CD8-positive, alpha-beta memory T cell (primary cell): ENCODE results near the gene TMEM123. TPM values are rescaled to one million over a fixed set of nuclear protein-coding genes. Genes with fewer than 3 reads are reported as not detected.

Experiments
- CTCF ChIA-PET: fragments of 350-600 bp; sonication (Branson Sonifier 250); formaldehyde crosslinking; loops from one replicate; lab custom pipeline; 2021; ENCODE audit warnings: antibody characterized with exemption; lab: Charles Lee
- POLR2A ChIA-PET: fragments of 350-600 bp; sonication (Branson Sonifier 250); formaldehyde crosslinking; loops from one replicate; lab custom pipeline; 2021; ENCODE audit warnings: antibody characterized with exemption; lab: Charles Lee
- DNase-seq, 5 donors: peaks; one replicate each; pipeline versions ENCODE4 v3.0.0 to v3.0.0-alpha.2; 2020 to 2022; ENCODE audit warnings: mixed read lengths in 1 of 5
- H3K27ac ChIP-seq: one replicate; pipeline ENCODE4 v1.7.0; 2013; ENCODE audit warnings: low read depth, mild to moderate bottlenecking, low read length, moderate library complexity
- H3K27me3 ChIP-seq: 2 replicates; pipeline ENCODE4 v1.7.0; 2013; ENCODE audit warnings: low read length, mild to moderate bottlenecking; ENCODE audit not compliant: insufficient read depth, poor library complexity, severe bottlenecking
- H3K36me3 ChIP-seq: 2 replicates; pipeline ENCODE4 v1.7.0; 2013; ENCODE audit warnings: mild to moderate bottlenecking, low read length, moderate library complexity; ENCODE audit not compliant: insufficient read depth
- H3K4me1 ChIP-seq: 2 replicates; pipeline ENCODE4 v1.7.0; 2013; ENCODE audit warnings: mild to moderate bottlenecking, low read length, moderate library complexity; ENCODE audit not compliant: insufficient read depth
- H3K4me3 ChIP-seq: 2 replicates; pipeline ENCODE4 v1.7.0; 2013; ENCODE audit warnings: mild to moderate bottlenecking, low read length
- H3K9me3 ChIP-seq: 2 replicates; pipeline ENCODE4 v1.7.0; 2013; ENCODE audit warnings: mild to moderate bottlenecking, low read length
- H3K27ac Mint-ChIP-seq, 8 donors: one replicate each; pipeline ENCODE4 v1.8.0; 2020 to 2021; ENCODE audit warnings: mixed read lengths in 8 of 8, mild to moderate bottlenecking in 6 of 8, inconsistent platforms in 3 of 8, moderate library complexity in 3 of 8
- H3K27me3 Mint-ChIP-seq, 2 donors: one replicate each; pipeline ENCODE4 v1.8.0; 2020 to 2021; ENCODE audit warnings: mixed read lengths in 2 of 2, mild to moderate bottlenecking in 1 of 2, moderate library complexity in 1 of 2
- H3K36me3 Mint-ChIP-seq, 3 donors: one replicate each; pipeline ENCODE4 v1.8.0; 2020 to 2021; ENCODE audit warnings: mixed read lengths in 3 of 3, inconsistent platforms in 1 of 3, mild to moderate bottlenecking in 1 of 3
- H3K4me1 Mint-ChIP-seq, 3 donors: one replicate each; pipeline ENCODE4 v1.8.0; 2020 to 2021; ENCODE audit warnings: mixed read lengths in 3 of 3, inconsistent platforms in 1 of 3, mild to moderate bottlenecking in 1 of 3
- H3K4me3 Mint-ChIP-seq, 7 donors: one replicate each; pipeline ENCODE4 v1.8.0; 2020 to 2021; ENCODE audit warnings: mixed read lengths in 7 of 7, mild to moderate bottlenecking in 6 of 7, moderate library complexity in 4 of 7, inconsistent platforms in 2 of 7
- H3K9me3 Mint-ChIP-seq, 5 donors: one replicate each; pipeline ENCODE4 v1.8.0; 2020 to 2022; ENCODE audit warnings: mixed read lengths in 5 of 5, mild to moderate bottlenecking in 3 of 5, moderate library complexity in 2 of 5, inconsistent platforms in 1 of 5
- polyA plus RNA-seq: library from polyadenylated mRNA; unstranded; fragments of 300-500 nt; fragmentation: Illumina TruSeq; gene quantifications from one replicate; pipeline ENCODE4 v1.2.3, GENCODE V29; 2021
- total RNA-seq, 2 experiments: library from RNA; stranded (reverse); gene quantifications; one replicate each; pipeline ENCODE4 v1.2.3, GENCODE V29; 2021

Gene TMEM123
- total and polyA plus RNA-seq, 3 experiments from 2014 or later, result 257 to 491 (median 259) TPM

DNA sequence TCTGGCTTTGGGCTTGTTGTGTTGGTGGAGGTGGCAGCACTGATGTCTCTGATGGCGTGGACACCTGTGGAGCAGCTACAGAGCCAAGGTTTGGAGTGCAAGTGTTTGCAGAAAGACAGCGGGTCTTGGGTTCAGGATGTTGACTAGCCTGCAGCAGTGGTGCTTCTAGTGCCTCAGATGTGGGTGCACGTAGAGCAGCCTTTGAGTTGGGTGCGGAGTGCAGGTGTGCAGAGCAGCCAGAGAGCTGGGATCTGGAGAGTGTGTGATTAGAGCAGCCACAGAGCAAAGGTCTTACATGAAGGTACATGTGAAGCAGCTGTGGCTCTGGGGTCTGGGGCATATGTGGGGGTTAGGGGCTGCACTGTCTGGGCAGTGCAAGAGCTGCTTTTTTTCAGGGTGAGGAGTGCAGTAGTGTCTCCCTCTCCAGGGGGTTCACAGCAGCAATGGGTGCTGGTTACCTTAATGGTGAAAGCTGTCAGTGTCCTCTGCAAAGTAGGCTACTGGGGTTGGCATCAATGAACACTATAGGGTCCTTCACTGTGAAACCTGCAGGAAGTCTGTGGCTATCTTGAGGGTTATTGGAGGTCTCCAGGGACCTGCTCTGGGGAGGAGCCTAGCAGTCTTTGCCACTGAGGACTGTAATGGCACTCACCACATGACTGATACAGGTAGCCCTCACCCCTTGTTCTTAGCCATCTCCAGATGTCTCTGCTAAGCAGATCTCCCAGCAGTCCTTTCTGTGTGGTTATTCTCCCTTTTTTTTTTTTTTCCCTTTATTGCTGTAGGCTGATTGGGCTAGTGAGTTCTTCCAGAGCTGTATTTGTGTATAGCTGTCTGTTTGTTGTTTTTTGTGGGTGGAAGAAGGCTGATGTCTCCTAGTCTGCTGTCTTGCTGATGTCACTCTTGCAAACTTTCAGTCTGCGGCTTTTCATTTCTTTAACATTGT is 91.2 kb downstream of the TMEM123 start:
- H3K4me3 ChIP-seq, result peak overlapping the region; percentile 13
- peaks cover 30% of the 10 kb centered on the region for H3K4me1 ChIP-seq
- POLR2A ChIA-PET, result no interaction called here
- CTCF ChIA-PET, result interaction anchor here (1.1 to 2.3 kb wide), 5 partner anchors 13 to 90 kb away, joined by 4 to 16 read pairs (median 5); no protein-coding TSS in a partner anchor
- H3K27ac Mint-ChIP-seq, result peak overlapping the region; percentile 58 to 94 (median 89)
- no peak overlapping the region for H3K27ac ChIP-seq
- peaks cover 25% of the 10 kb centered on the region for H3K36me3 ChIP-seq
- peaks cover 17 to 74% (median 28%) of the 10 kb centered on the region in 3 donors for H3K36me3 Mint-ChIP-seq
- peaks cover 0 to 7% (median 0%) of the 10 kb centered on the region in 5 donors for H3K9me3 Mint-ChIP-seq
- DNase-seq, result peak in 3 of 5 donors; percentile 53 to 84 (median 57)
- peak overlapping the region; percentile 39 to 76 (median 66) for H3K4me3 Mint-ChIP-seq
- no peaks in the 10 kb centered on the region for H3K9me3 ChIP-seq
- H3K27me3 Mint-ChIP-seq, result peaks cover 0 to 1% of the 10 kb centered on the region in 2 donors
- peaks cover 40 to 58% (median 54%) of the 10 kb centered on the region in 3 donors for H3K4me1 Mint-ChIP-seq
- H3K27me3 ChIP-seq, result no peaks in the 10 kb centered on the region

DNA sequence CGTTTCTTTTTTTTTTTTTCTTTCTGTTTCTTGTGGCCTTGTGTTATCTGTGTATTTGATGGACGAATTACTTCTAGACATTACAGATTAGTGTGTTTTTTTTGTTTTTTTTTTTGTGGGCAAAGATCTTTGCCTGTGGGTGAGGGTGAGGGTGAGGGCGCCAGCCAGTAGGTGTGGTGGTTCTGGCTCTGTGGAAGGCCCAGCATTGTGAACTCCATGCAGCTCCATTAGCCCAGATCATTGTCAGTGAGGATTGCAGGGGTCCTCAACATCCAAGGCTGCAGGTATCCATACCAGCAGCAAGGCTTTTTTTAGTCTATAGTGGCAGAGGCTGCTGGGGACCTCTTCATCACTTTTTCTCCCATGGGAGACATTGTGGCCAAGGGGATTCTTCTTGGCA is 91.9 kb downstream of the TMEM123 start:
- peaks cover 21 to 73% (median 24%) of the 10 kb centered on the region in 3 donors for H3K36me3 Mint-ChIP-seq
- H3K9me3 Mint-ChIP-seq, result peaks cover 0 to 7% (median 0%) of the 10 kb centered on the region in 5 donors
- H3K4me1 ChIP-seq, result peaks cover 30% of the 10 kb centered on the region
- H3K4me3 Mint-ChIP-seq, result peak overlapping the region; percentile 9 to 76 (median 66)
- no peaks in the 10 kb centered on the region for H3K9me3 ChIP-seq
- peak overlapping the region; percentile 13 for H3K4me3 ChIP-seq
- H3K36me3 ChIP-seq, result peaks cover 25% of the 10 kb centered on the region
- H3K27me3 Mint-ChIP-seq, result peaks cover 0 to 1% of the 10 kb centered on the region in 2 donors
- ChIA-PET CTCF (interaction anchor here (1.2 to 2.3 kb wide), 6 partner anchors 13 to 72 kb away, joined by 3 to 16 read pairs (median 4); no protein-coding TSS in a partner anchor), POLR2A (no interaction called here)
- peaks cover 41 to 62% (median 57%) of the 10 kb centered on the region in 3 donors for H3K4me1 Mint-ChIP-seq
- no peaks in the 10 kb centered on the region for H3K27me3 ChIP-seq
- peak overlapping the region; percentile 58 to 94 (median 89) for H3K27ac Mint-ChIP-seq
- H3K27ac ChIP-seq, result no peak overlapping the region
- DNase-seq, result peak in 2 of 5 donors; percentile 39 to 63

GRCh38 chr11:102359372-102359771 is 93.2 kb downstream of the TMEM123 start:
- peaks cover 21 to 70% (median 27%) of the 10 kb centered on the region in 3 donors for H3K36me3 Mint-ChIP-seq
- no peak for DNase-seq
- H3K27ac Mint-ChIP-seq, result peak overlapping the region in 2 of 8 donors; percentile 25 to 86
- Histone ChIP-seq H3K4me3 (no peak overlapping the region), H3K36me3 (peaks cover 13% of the 10 kb centered on the region), H3K9me3 (no peaks in the 10 kb centered on the region), H3K4me1 (peaks cover 30% of the 10 kb centered on the region), H3K27ac (no peak overlapping the region), H3K27me3 (no peaks in the 10 kb centered on the region)
- CTCF ChIA-PET, result interaction anchor here (1.1 to 1.9 kb wide), 3 partner anchors 17 to 34 kb away, joined by 3 to 4 read pairs (median 4); no protein-coding TSS in a partner anchor
- H3K27me3 Mint-ChIP-seq, result peaks cover 0 to 1% of the 10 kb centered on the region in 2 donors
- POLR2A ChIA-PET, result no interaction called here
- no peak overlapping the region for H3K4me3 Mint-ChIP-seq
- peaks cover 47 to 75% (median 67%) of the 10 kb centered on the region in 3 donors for H3K4me1 Mint-ChIP-seq
- H3K9me3 Mint-ChIP-seq, result peaks cover 0 to 7% (median 0%) of the 10 kb centered on the region in 5 donors

DNA sequence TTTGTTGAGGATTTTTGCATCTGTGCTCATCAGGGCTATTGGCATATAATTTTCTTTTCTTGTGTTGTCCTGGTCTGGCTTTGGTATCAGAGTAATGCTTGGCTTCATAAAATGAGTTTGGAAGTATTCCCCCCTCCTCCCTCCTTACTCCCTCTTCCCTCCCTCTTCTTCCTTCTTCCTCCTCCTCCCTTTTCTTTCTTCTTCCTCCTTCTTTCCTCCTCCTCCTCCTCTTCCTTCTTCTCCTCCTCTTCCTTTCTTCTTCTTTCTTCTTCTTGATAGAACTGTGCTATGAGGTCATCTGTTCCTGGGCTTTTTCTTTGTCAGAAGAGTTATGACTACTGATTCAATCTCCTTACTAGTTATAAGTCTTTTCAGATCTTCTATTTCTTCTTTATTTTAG is 95.4 kb downstream of the TMEM123 start:
- Mint-ChIP-seq H3K27ac (peak overlapping the region in 4 of 8 donors; percentile 1 to 43 (median 28)), H3K9me3 (peaks cover 0 to 7% (median 0%) of the 10 kb centered on the region in 5 donors), H3K4me1 (peaks cover 43 to 76% (median 72%) of the 10 kb centered on the region in 3 donors), H3K36me3 (peaks cover 22 to 67% (median 27%) of the 10 kb centered on the region in 3 donors), H3K27me3 (peaks cover 0 to 1% of the 10 kb centered on the region in 2 donors), H3K4me3 (no peak overlapping the region)
- Histone ChIP-seq H3K27ac (no peak overlapping the region), H3K4me3 (no peak overlapping the region), H3K4me1 (peaks cover 22% of the 10 kb centered on the region), H3K27me3 (no peaks in the 10 kb centered on the region), H3K36me3 (no peaks in the 10 kb centered on the region), H3K9me3 (no peaks in the 10 kb centered on the region)
- ChIA-PET POLR2A (no interaction called here), CTCF (interaction anchor here (1.8 kb wide), 1 partner anchor 10 kb away, joined by 7 read pairs; no protein-coding TSS in a partner anchor)
- no peak for DNase-seq

DNA sequence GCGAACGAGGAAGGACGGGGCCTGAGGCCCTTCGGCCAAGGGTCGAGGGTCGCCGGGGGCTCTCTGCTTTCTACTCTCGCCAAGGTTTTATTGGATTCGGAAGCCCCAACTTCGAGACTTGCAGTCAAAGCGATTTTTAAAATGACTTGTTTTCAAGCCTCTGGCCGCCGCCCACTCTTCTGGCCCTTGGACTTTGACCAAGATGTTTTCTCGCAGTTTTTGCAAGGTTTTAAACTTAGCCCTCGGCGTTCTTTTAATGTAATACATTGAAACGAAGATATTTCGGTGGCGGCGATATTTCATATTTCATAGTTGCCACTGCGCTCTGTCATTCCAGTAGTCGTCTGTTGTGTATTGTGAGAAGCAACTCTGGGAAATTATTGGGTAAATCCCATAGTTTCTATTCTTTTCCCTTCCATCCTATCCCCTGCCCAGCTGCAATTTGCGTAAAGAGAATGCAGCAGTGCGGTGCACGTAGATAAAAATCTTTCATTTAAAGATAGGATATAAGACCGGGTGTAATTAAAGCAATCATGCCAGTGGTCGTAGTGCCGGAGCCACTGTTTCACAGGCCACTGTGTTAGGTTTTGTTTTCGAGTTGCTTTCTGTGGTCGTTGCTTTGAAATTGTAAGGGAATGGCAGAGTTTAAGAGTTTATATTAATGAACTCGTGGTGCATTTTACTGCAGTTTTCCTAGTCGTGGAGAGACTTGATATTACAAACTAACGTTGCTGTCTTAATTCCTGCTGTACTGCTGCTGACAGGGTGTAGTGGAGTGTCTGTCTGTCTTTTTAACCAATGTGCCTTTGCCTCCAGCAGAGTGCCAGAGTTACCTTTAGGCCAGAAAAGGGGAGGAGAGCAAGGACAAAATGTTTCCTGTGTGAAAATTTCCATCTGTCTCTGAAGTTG is 104.8 kb downstream of the TMEM123 start:
- Mint-ChIP-seq H3K4me1 (peaks cover 33 to 57% (median 49%) of the 10 kb centered on the region in 3 donors), H3K27me3 (peaks cover 0 to 3% of the 10 kb centered on the region in 2 donors), H3K36me3 (peaks cover 5 to 42% (median 11%) of the 10 kb centered on the region in 3 donors), H3K27ac (peak overlapping the region; percentile 99 to 100 (median 100)), H3K9me3 (no peaks in the 10 kb centered on the region), H3K4me3 (peak overlapping the region; percentile 98 to 99 (median 98))
- peak overlapping the region; percentile 77 for H3K4me3 ChIP-seq
- no peaks in the 10 kb centered on the region for H3K9me3 ChIP-seq
- CTCF ChIA-PET, result interaction anchor here (1.1 to 1.5 kb wide), 4 partner anchors 13 to 148 kb away, joined by 3 to 5 read pairs (median 4); no protein-coding TSS in a partner anchor
- POLR2A ChIA-PET, result interaction anchor here (0.6 to 1.1 kb wide), 2 partner anchors 9 to 104 kb away, joined by 5 read pairs; no protein-coding TSS in a partner anchor
- H3K27me3 ChIP-seq, result no peaks in the 10 kb centered on the region
- peak in 3 of 5 donors; percentile 12 to 43 (median 29) for DNase-seq
- H3K27ac ChIP-seq, result peak overlapping the region; percentile 93
- no peaks in the 10 kb centered on the region for H3K36me3 ChIP-seq
- peaks cover 22% of the 10 kb centered on the region for H3K4me1 ChIP-seq

- ChIA-PET CTCF (interaction anchor here (1.2 to 1.8 kb wide), 2 partner anchors 149 to 266 kb away, joined by 5 read pairs; no protein-coding TSS in a partner anchor), POLR2A (interaction anchor here (1.1 kb wide), 1 partner anchor 105 kb away, joined by 5 read pairs; no protein-coding TSS in a partner anchor)
- Histone ChIP-seq H3K4me1 (peaks cover 22% of the 10 kb centered on the region), H3K4me3 (peak within 1 kb of the TSS; percentile 77), H3K9me3 (no peaks in the 10 kb centered on the region), H3K27me3 (no peaks in the 10 kb centered on the region), H3K27ac (peak within 1 kb of the TSS; percentile 93), H3K36me3 (no peaks in the 10 kb centered on the region)
- H3K4me3 Mint-ChIP-seq, result peak within 1 kb of the TSS; percentile 98 to 99 (median 98)
- H3K4me1 Mint-ChIP-seq, result peaks cover 35 to 55% (median 50%) of the 10 kb centered on the region in 3 donors
- no peaks in the 10 kb centered on the region for H3K9me3 Mint-ChIP-seq
- DNase-seq, result peak; percentile 93 to 96 (median 94)
- peaks cover 4 to 37% (median 8%) of the 10 kb centered on the region in 3 donors for H3K36me3 Mint-ChIP-seq
- peak within 1 kb of the TSS; percentile 99 to 100 (median 100) for H3K27ac Mint-ChIP-seq
- H3K27me3 Mint-ChIP-seq, result peaks cover 0 to 3% of the 10 kb centered on the region in 2 donors
Observed at GRCh38 chr11:102346748-102347461, 105.7 kb downstream of the TMEM123 start, which contains the start of gene BIRC2. BIRC2 (plus strand) TSS chr11:102347214; CDS start chr11:102349855, 2,641 bp downstream.
